GM12878 (cell line): ENCODE data around the gene IER5. TPM values are rescaled to one million over a fixed set of nuclear protein-coding genes. Genes with fewer than 3 reads are reported as not detected.

Source experiments
- ATAC-seq: fragments of 200-7000 bp; cut with Tn5 transposase; 3 replicates; pipeline ENCODE4 v1.9.1; 2020; ENCODE audit warnings: mild to moderate bottlenecking, moderate library complexity
- BruUV-seq: library from RNA; stranded (reverse); fragments of 400-500 nt; replicated peaks from 2 replicates; lab custom pipeline; 2021; lab: Mats Ljungman, UMichigan
- CTCF ChIA-PET: fragments of 300-600 bp; sonication (Branson Sonifier 250); formaldehyde crosslinking; extraction: SDS; loops from one replicate; lab custom pipeline; 2021; ENCODE audit warnings: inconsistent platforms; lab: Yijun Ruan, JAX
- POLR2A ChIA-PET: fragments of 350-600 bp; formaldehyde crosslinking; extraction: SDS; loops from one replicate; lab custom pipeline; 2021; ENCODE audit warnings: inconsistent platforms; lab: Charles Lee
- RAD21 ChIA-PET: fragments of 300-600 bp; sonication (Branson Sonifier 250); formaldehyde crosslinking; loops from one replicate; lab custom pipeline; 2023; ENCODE audit warnings: antibody characterized with exemption; ENCODE audit not compliant: unreplicated experiment; lab: Charles Lee
- SMC1A ChIA-PET: fragments of 300-600 bp; sonication (Branson Sonifier 250); formaldehyde crosslinking; loops from one replicate; lab custom pipeline; 2023; ENCODE audit not compliant: unreplicated experiment, uncharacterized antibody; lab: Charles Lee
- DNase-seq: peaks from one replicate; pipeline ENCODE4 v3.0.0-alpha.2; 2011; ENCODE audit warnings: low read depth, low spot score
- FAIRE-seq: peaks from 3 replicates; lab custom pipeline; 2011; peaks lifted over from hg19 to GRCh38; lab: Jason Lieb, UNC
- H2AFZ ChIP-seq: 2 replicates; pipeline ENCODE4 v1.6.0; 2011; ENCODE audit warnings: low read depth, low read length, control low read depth; ENCODE audit not compliant: control insufficient read depth
- H3K27ac ChIP-seq: 2 replicates; pipeline ENCODE4 v1.5.1; 2011; ENCODE audit warnings: control low read depth; ENCODE audit not compliant: control insufficient read depth, insufficient read depth
- H3K27me3 ChIP-seq, 2 experiments: replicated peaks in 1 of 2; 2 replicates each; pipeline versions ENCODE4 v1.6.0 to v1.6.1; 2011; ENCODE audit warnings: low read length in 1 of 2; ENCODE audit not compliant: control insufficient read depth in 2 of 2, insufficient read depth in 2 of 2
- H3K36me3 ChIP-seq, 2 experiments: 2 replicates each; pipeline ENCODE4 v1.5.1; 2011; ENCODE audit warnings: low read length in 1 of 2; ENCODE audit not compliant: control insufficient read depth in 2 of 2, insufficient read depth in 2 of 2
- H3K4me1 ChIP-seq: 2 replicates; pipeline ENCODE4 v1.6.1; 2011; ENCODE audit warnings: mild to moderate bottlenecking, low read length, moderate library complexity, mixed read lengths; ENCODE audit not compliant: control insufficient read depth, insufficient read depth
- H3K4me2 ChIP-seq: 2 replicates; pipeline ENCODE4 v1.6.0; 2011; ENCODE audit warnings: control low read depth; ENCODE audit not compliant: control insufficient read depth, insufficient read depth
- H3K4me3 ChIP-seq: fragments of 200-600 bp; sonication (generic); 2 replicates; pipeline ENCODE4 v1.5.1; 2016
- H3K79me2 ChIP-seq: 2 replicates; pipeline ENCODE4 v1.6.0; 2011; ENCODE audit warnings: low read length; ENCODE audit not compliant: control insufficient read depth, insufficient read depth
- H3K9ac ChIP-seq: 2 replicates; pipeline ENCODE4 v1.8.0; 2011; ENCODE audit warnings: low read length, control low read depth, mixed read lengths; ENCODE audit not compliant: control insufficient read depth, insufficient read depth
- H3K9me3 ChIP-seq: replicated peaks from 3 replicates; pipeline ENCODE4 v1.5.1; 2011; ENCODE audit warnings: mild to moderate bottlenecking, low read length; ENCODE audit not compliant: control insufficient read depth, insufficient read depth
- H4K20me1 ChIP-seq: 2 replicates; pipeline ENCODE4 v1.6.0; 2011; ENCODE audit not compliant: control insufficient read depth, insufficient read depth
- BHLHE40 ChIP-seq, 2 experiments: fragments of 450-650 bp in 1 of 2; IDR thresholded peaks; 2 replicates each; pipeline ENCODE4 v1.6.1; 2011 to 2017; ENCODE audit warnings: low read depth in 2 of 2, borderline replicate concordance in 1 of 2, improper control_type of control experiment in 1 of 2, low read length in 1 of 2, mild to moderate bottlenecking in 1 of 2
- BRCA1 ChIP-seq: IDR thresholded peaks from 2 replicates; pipeline ENCODE4 v1.6.1; 2011; ENCODE audit warnings: low read depth, low read length, improper control_type of control experiment
- CREM ChIP-seq: IDR thresholded peaks from 2 replicates; pipeline ENCODE4 v1.6.1; 2014; ENCODE audit warnings: antibody characterized with exemption, low read depth
- EZH2 ChIP-seq: IDR thresholded peaks from 2 replicates; pipeline ENCODE4 v1.6.1; 2012; ENCODE audit warnings: low read depth, mild to moderate bottlenecking, control low read depth, inconsistent platforms, low read length, borderline replicate concordance; ENCODE audit not compliant: control insufficient read depth
- KLF5 ChIP-seq: fragments of 450-650 bp; IDR thresholded peaks from 2 replicates; pipeline ENCODE4 v1.6.1; 2014; ENCODE audit warnings: mild to moderate bottlenecking; ENCODE audit not compliant: partially characterized antibody
- LARP7 ChIP-seq: fragments of 450-650 bp; IDR thresholded peaks from 2 replicates; pipeline ENCODE4 v1.6.1; 2017; ENCODE audit warnings: mild to moderate bottlenecking
- MTA2 ChIP-seq: fragments of 450-650 bp; IDR thresholded peaks from 2 replicates; pipeline ENCODE4 v1.6.1; 2016; ENCODE audit warnings: low read depth, mild to moderate bottlenecking, moderate library complexity
- PAX5 ChIP-seq: IDR thresholded peaks from 2 replicates; pipeline ENCODE4 v1.6.1; 2011; ENCODE audit warnings: low read depth, low read length, borderline replicate concordance
- PAX8 ChIP-seq: fragments of 450-650 bp; IDR thresholded peaks from 2 replicates; pipeline ENCODE4 v1.6.1; 2017; ENCODE audit warnings: mild to moderate bottlenecking, moderate library complexity
- POLR2A ChIP-seq: IDR thresholded peaks from 2 replicates; pipeline ENCODE4 v1.6.1; 2011; ENCODE audit warnings: low read depth, mild to moderate bottlenecking, low read length
- POLR2AphosphoS2 ChIP-seq: IDR thresholded peaks from 2 replicates; pipeline ENCODE4 v1.6.1; 2011; ENCODE audit warnings: low read depth, mild to moderate bottlenecking, low read length, improper control_type of control experiment, moderate library complexity
- SMAD1 ChIP-seq: fragments of 450-650 bp; IDR thresholded peaks from 2 replicates; pipeline ENCODE4 v1.6.1; 2018; ENCODE audit warnings: mild to moderate bottlenecking, low read depth; ENCODE audit not compliant: partially characterized antibody
- SMARCA5 ChIP-seq: fragments of 450-650 bp; IDR thresholded peaks from 2 replicates; pipeline ENCODE4 v1.6.1; 2017; ENCODE audit warnings: mild to moderate bottlenecking
- SREBF2 ChIP-seq: IDR thresholded peaks from 2 replicates; pipeline ENCODE4 v1.6.1; 2012; ENCODE audit warnings: mild to moderate bottlenecking, low read length
- SRF ChIP-seq, 2 experiments: IDR thresholded peaks; 2 replicates each; pipeline ENCODE4 v1.6.1; 2011; ENCODE audit warnings: low read depth in 2 of 2, low read length in 2 of 2, mild to moderate bottlenecking in 1 of 2, moderate library complexity in 1 of 2
- ZNF217 ChIP-seq: fragments of 450-650 bp; IDR thresholded peaks from 2 replicates; pipeline ENCODE4 v1.6.1; 2017; ENCODE audit warnings: antibody characterized with exemption, mild to moderate bottlenecking
- WGBS: methylation state at CpG from one replicate; pipeline ENCODE4 v1.1.6; 2016; ENCODE audit warnings: low lambda C conversion rate; ENCODE audit not compliant: insufficient replicate concordance, insufficient coverage; ENCODE audit errors: missing lambda C conversion rate; 5-methylcytosine and 5-hydroxymethylcytosine counted together
- in situ Hi-C: fragments of 300-500 bp; cut with MboI; formaldehyde crosslinking; loops from 9 replicates; pipeline ENCODE4 v1.14.3; 2018; ENCODE audit warnings: mixed read lengths
- intact Hi-C: fragments of 100-400 bp; cut with micrococcal nuclease; formaldehyde crosslinking; loops from one replicate; pipeline ENCODE4 v1.14.2; 2022; ENCODE audit not compliant: unreplicated experiment
- polyA plus RNA-seq, 11 experiments: library from polyadenylated mRNA; depleted of rRNA in 4 of 11; unstranded in 6 of 11; stranded (reverse) in 5 of 11; fragments of >200 nt; fragmentation: Nextera tagmentation in 4 of 11; fragmentation: Illumina TruSeq in 1 of 11; extraction: Ambion mirVana in 4 of 11; extraction: Trizol in 1 of 11; gene quantifications; 1 replicate in 1 of 11; 2 replicates in 10 of 11; pipeline versions ENCODE4 v1.2.1 to v1.2.3, GENCODE V29; 2011 to 2016; ENCODE audit warnings: inconsistent platforms in 2 of 11, missing spikeins in 2 of 11, low read depth in 1 of 11
- total RNA-seq, 4 experiments: library from RNA; depleted of rRNA in 3 of 4; stranded (reverse); fragments of >200 nt in 3 of 4; fragmentation: Illumina TruSeq in 1 of 4; extraction: Trizol in 1 of 4; gene quantifications; 2 replicates each; pipeline versions ENCODE4 v1.2.1 to v1.2.3, GENCODE V29; 2013 to 2021
- TF ChIP-seq, protein P1 (sequence below): fragments of 450-650 bp; IDR thresholded peaks from 2 replicates; pipeline ENCODE4 v1.6.1; 2018; ENCODE audit warnings: borderline replicate concordance, mild to moderate bottlenecking; ENCODE audit not compliant: partially characterized antibody
- TF ChIP-seq, protein P2 (sequence below): fragments of 450-650 bp; conservative IDR thresholded peaks from 2 replicates; pipeline ENCODE4 v1.6.1; 2017; ENCODE audit warnings: mild to moderate bottlenecking, moderate library complexity

IER5 gene
- total and polyA plus RNA-seq, 10 of the 15 experiments (the other 5 are each of a cell fraction or from before 2014, with no cell fraction given) = 4.3 to 75.2 (median 30.5) TPM

DNA sequence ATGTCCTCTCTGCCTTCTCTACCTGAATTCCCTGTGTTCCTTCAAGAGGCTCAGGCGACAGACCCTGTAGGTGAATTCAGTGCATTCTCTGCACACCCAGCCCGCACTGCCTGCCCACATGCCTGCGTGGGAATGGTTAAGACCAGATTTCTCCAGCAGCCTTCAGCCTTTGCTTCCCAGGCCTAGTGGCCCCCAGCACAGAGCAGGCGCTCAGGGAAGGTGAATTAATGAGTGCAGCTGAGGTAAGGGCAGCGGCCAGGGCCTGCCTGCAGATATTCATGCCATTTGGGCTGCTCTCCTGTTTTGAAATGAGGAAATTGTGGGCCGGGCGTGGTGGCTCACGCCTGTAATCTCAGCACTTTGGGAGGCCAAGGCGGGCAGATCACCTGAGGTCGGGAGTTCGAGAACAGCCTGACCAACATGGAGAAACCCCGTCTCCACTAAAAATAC, 45.5 kb downstream of the IER5 start:
- H3K36me3 ChIP-seq = no peaks in the 10 kb centered on the region
- peak overlapping the region; percentile 41; the same call in 1 of the 2 replicates for H3K4me3 ChIP-seq
- ChIA-PET SMC1A (interaction anchor here (0.7 to 36.3 kb wide), 7 partner anchors 8 to 152 kb away, joined by 3 to 1399 read pairs (median 7); partner anchors contain the start of genes IER5 and MR1), POLR2A (interaction anchor here (0.6 to 8.2 kb wide), 10 partner anchors 10 to 115 kb away, joined by 3 to 256 read pairs (median 6); partner anchors contain the start of gene IER5), RAD21 (interaction anchor here (0.6 to 21.2 kb wide), 8 partner anchors 19 to 296 kb away, joined by 3 to 966 read pairs (median 4); partner anchors contain the start of gene IER5), CTCF (interaction anchor here (2.7 to 36.6 kb wide), 3 partner anchors 8 to 95 kb away, joined by 28 to 1067 read pairs (median 321); partner anchors contain the start of genes IER5 and MR1)
- 42% methylated on average over 12 of the region's 12 CpGs for WGBS
- peaks cover 20% of the 10 kb centered on the region for H3K79me2 ChIP-seq
- H3K9me3 ChIP-seq = no peaks in the 10 kb centered on the region
- H3K4me2 ChIP-seq = peak overlapping the region; percentile 46
- BruUV-seq = no TSS peak
- H4K20me1 ChIP-seq = no peaks in the 10 kb centered on the region
- H3K4me1 ChIP-seq = peaks cover 73% of the 10 kb centered on the region
- in situ Hi-C loops (loop anchor here (5.0 kb wide), 1 partner anchor 42 kb away; no protein-coding TSS in a partner anchor), intact Hi-C loops (loop anchor here (1.0 to 2.0 kb wide), 3 partner anchors 34 to 71 kb away; partner anchors contain the start of gene IER5)
- no peak overlapping the region for H2AFZ ChIP-seq
- H3K27me3 ChIP-seq = no peaks in the 10 kb centered on the region
- H3K9ac ChIP-seq = no peak overlapping the region
- ATAC-seq (no peak), DNase-seq (no peak), FAIRE-seq (no peak)
- peak overlapping the region; percentile 92 for H3K27ac ChIP-seq
- TF ChIP-seq ZNF217 (peak; percentile 97), SRF (IDR thresholded peaks at IDR 0.05; ENCODE audit: low read depth in 2 of 2, low read length in 2 of 2) (no peak), EZH2 (no peak), BRCA1 (no peak), LARP7 (no peak), CREM (no peak), SMARCA5 (peak; percentile 79), SMAD1 (no peak), POLR2A (no peak), PAX5 (no peak), SREBF2 (no peak), KLF5 (no peak), POLR2AphosphoS2 (no peak), MTA2 (no peak), BHLHE40 (IDR thresholded peaks at IDR 0.05; ENCODE audit: borderline replicate concordance in 1 of 2, low read depth in 2 of 2, low read length in 1 of 2) (no peak), PAX8 (no peak)
- TF ChIP-seq, protein P1, sequence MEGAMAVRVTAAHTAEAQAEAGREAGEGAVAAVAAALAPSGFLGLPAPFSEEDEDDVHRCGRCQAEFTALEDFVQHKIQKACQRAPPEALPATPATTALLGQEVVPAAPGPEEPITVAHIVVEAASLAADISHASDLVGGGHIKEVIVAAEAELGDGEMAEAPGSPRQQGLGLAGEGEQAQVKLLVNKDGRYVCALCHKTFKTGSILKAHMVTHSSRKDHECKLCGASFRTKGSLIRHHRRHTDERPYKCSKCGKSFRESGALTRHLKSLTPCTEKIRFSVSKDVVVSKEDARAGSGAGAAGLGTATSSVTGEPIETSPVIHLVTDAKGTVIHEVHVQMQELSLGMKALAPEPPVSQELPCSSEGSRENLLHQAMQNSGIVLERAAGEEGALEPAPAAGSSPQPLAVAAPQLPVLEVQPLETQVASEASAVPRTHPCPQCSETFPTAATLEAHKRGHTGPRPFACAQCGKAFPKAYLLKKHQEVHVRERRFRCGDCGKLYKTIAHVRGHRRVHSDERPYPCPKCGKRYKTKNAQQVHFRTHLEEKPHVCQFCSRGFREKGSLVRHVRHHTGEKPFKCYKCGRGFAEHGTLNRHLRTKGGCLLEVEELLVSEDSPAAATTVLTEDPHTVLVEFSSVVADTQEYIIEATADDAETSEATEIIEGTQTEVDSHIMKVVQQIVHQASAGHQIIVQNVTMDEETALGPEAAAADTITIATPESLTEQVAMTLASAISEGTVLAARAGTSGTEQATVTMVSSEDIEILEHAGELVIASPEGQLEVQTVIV = no peak
- TF ChIP-seq, protein P2, sequence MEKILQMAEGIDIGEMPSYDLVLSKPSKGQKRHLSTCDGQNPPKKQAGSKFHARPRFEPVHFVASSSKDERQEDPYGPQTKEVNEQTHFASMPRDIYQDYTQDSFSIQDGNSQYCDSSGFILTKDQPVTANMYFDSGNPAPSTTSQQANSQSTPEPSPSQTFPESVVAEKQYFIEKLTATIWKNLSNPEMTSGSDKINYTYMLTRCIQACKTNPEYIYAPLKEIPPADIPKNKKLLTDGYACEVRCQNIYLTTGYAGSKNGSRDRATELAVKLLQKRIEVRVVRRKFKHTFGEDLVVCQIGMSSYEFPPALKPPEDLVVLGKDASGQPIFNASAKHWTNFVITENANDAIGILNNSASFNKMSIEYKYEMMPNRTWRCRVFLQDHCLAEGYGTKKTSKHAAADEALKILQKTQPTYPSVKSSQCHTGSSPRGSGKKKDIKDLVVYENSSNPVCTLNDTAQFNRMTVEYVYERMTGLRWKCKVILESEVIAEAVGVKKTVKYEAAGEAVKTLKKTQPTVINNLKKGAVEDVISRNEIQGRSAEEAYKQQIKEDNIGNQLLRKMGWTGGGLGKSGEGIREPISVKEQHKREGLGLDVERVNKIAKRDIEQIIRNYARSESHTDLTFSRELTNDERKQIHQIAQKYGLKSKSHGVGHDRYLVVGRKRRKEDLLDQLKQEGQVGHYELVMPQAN = peak; percentile 29; the same call in 1 of the 2 replicates
